ENCODE measurements around the gene CACNB1. TPM values are rescaled to one million over a fixed set of nuclear protein-coding genes. Genes with fewer than 3 reads are reported as not detected.

The CACNB1 gene
- total RNA-seq, 1 experiment from 2014 or later: 20.0 TPM

- no peak overlapping the region for H3K18ac ChIP-seq (ENCODE audit: insufficient read length, low read depth, low read length)
- H4K91ac ChIP-seq (ENCODE audit: insufficient read length, low read depth, low read length): no peak overlapping the region
- H2BK12ac ChIP-seq (ENCODE audit: insufficient read length, low read depth, low read length): no peak overlapping the region
- no peaks in the 10 kb centered on the region for H3K27me3 ChIP-seq (ENCODE audit: insufficient read depth, low read length)
- no peak overlapping the region for H3K56ac ChIP-seq (ENCODE audit: insufficient read length, low read depth, low read length)
- no peaks in the 10 kb centered on the region; a peak in 2 of 5 replicates for H3K9me3 Mint-ChIP-seq
- H3K9ac ChIP-seq (ENCODE audit: extremely low read depth, insufficient read length, low read length): no peak overlapping the region
- no CpG with 5 or more reads among the region's 9 CpGs for WGBS (ENCODE audit: extremely low coverage, insufficient read length, low lambda C conversion rate)
- H2AFZ ChIP-seq (ENCODE audit: low read length): no peak overlapping the region
- H3K9me3 ChIP-seq (ENCODE audit: control insufficient read depth, low read depth, low read length): no peaks in the 10 kb centered on the region
- no peak overlapping the region for H2BK20ac ChIP-seq (ENCODE audit: low read depth, low read length, poor library complexity, severe bottlenecking)
- no peaks in the 10 kb centered on the region for H4K20me1 ChIP-seq (ENCODE audit: control insufficient read depth, insufficient read depth, insufficient read length)
- no peak overlapping the region for H2AK5ac ChIP-seq (ENCODE audit: insufficient read length, low read length)
- H3K4me2 ChIP-seq (ENCODE audit: insufficient read depth, insufficient read length, low read length): no peak overlapping the region
- no peak overlapping the region for H4K8ac ChIP-seq (replicated peaks; ENCODE audit: insufficient read length, low read depth, low read length)
- H3K27ac Mint-ChIP-seq: no peak overlapping the region
- H3K27ac ChIP-seq (ENCODE audit: insufficient read length, low read depth, low read length): no peak overlapping the region
- no peak for TF ChIP-seq CTCF (conservative IDR thresholded peaks at IDR 0.05)
- H2BK15ac ChIP-seq (ENCODE audit: low read depth, low read length): no peak overlapping the region
- H3K23ac ChIP-seq (ENCODE audit: insufficient read length, low read depth, low read length): no peak overlapping the region
- no peak overlapping the region for H3K4ac ChIP-seq (ENCODE audit: low read depth, low read length)
- no peaks in the 10 kb centered on the region for H3K4me1 Mint-ChIP-seq
- no peak overlapping the region for H4K5ac ChIP-seq (ENCODE audit: insufficient read length, low read depth, low read length)
- no peak overlapping the region for H3K14ac ChIP-seq (ENCODE audit: insufficient read depth, low read length)
- no peak for DNase-seq
- no peaks in the 10 kb centered on the region for H3K79me2 ChIP-seq (ENCODE audit: insufficient read depth, low read length)
- no peak overlapping the region for H3T11ph ChIP-seq (ENCODE audit: low read length)
- H3K23me2 ChIP-seq (ENCODE audit: insufficient read length, low read depth, low read length, poor library complexity, severe bottlenecking): no peaks in the 10 kb centered on the region
- no peaks in the 10 kb centered on the region for H3K4me1 ChIP-seq (ENCODE audit: insufficient read depth, low read length)
- H3K4me3 Mint-ChIP-seq: no peak overlapping the region
- H2BK5ac ChIP-seq (ENCODE audit: insufficient read length, low read length): no peak overlapping the region
- peaks cover 6% of the 10 kb centered on the region for H3K27me3 Mint-ChIP-seq (ENCODE audit: low read depth)
- H2BK120ac ChIP-seq (ENCODE audit: low read depth, low read length, poor library complexity, severe bottlenecking): no peak overlapping the region
- H3K79me1 ChIP-seq (ENCODE audit: insufficient read depth, low read depth, low read length, poor library complexity, severe bottlenecking): no peaks in the 10 kb centered on the region
- H3K36me3 Mint-ChIP-seq (ENCODE audit: insufficient read depth in 1 of 3, low read depth in 3 of 3): no peaks in the 10 kb centered on the region
Measured at GRCh38 chr17:39139561-39139960, 57.9 kb downstream of the CACNB1 start.

Measured in H9 (cell line).